GM12892 (cell line): Measurements from ENCODE around the gene TSHZ3.

Experiments
- DNase-seq: peaks from one replicate; pipeline ENCODE4 v3.0.0; 2011; ENCODE audit not compliant: insufficient read length
- FAIRE-seq: peaks from 2 replicates; lab custom pipeline; 2011; peaks lifted over from hg19 to GRCh38; lab: Jason Lieb, UNC
- POLR2A ChIP-seq: IDR thresholded peaks from 2 replicates; pipeline ENCODE4 v1.6.1; 2011; ENCODE audit warnings: low read depth, low read length, control low read depth
- POLR2AphosphoS5 ChIP-seq: IDR thresholded peaks from 2 replicates; pipeline ENCODE4 v1.6.1; 2011; ENCODE audit warnings: low read depth, low read length, control low read depth
- TAF1 ChIP-seq: IDR thresholded peaks from 2 replicates; pipeline ENCODE4 v1.6.1; 2011; ENCODE audit warnings: low read depth, mild to moderate bottlenecking, control low read depth, low read length, borderline replicate concordance

Gene TSHZ3

GRCh38 chr19:31289976-31290375, 59.3 kb downstream of the TSHZ3 start:
- no peak for TF ChIP-seq POLR2AphosphoS5
- TF ChIP-seq POLR2A: no peak
- TF ChIP-seq TAF1: no peak
- DNase-seq: no peak
- FAIRE-seq: no peak

- FAIRE-seq: no peak
- DNase-seq: no peak
- no peak for TF ChIP-seq POLR2A
- TF ChIP-seq POLR2AphosphoS5: no peak
- no peak for TF ChIP-seq TAF1
Observed at GRCh38 chr19:31289381-31289880, 59.8 kb downstream of the TSHZ3 start.

- FAIRE-seq (no peak), DNase-seq (no peak)
- TF ChIP-seq POLR2AphosphoS5 (no peak), TAF1 (no peak), POLR2A (no peak)
Observed at GRCh38 chr19:31286491-31286890, 62.7 kb downstream of the TSHZ3 start.

GRCh38 chr19:31285744-31286143, 63.5 kb downstream of the TSHZ3 start:
- DNase-seq: no peak
- no peak for TF ChIP-seq POLR2A
- no peak for TF ChIP-seq POLR2AphosphoS5
- no peak for TF ChIP-seq TAF1
- FAIRE-seq: no peak

- no peak for TF ChIP-seq POLR2AphosphoS5
- TF ChIP-seq TAF1: no peak
- TF ChIP-seq POLR2A: no peak
- DNase-seq: no peak
- FAIRE-seq: no peak
Observed at GRCh38 chr19:31284621-31285020, 64.6 kb downstream of the TSHZ3 start.

- TF ChIP-seq POLR2A (no peak), POLR2AphosphoS5 (no peak), TAF1 (no peak)
- FAIRE-seq (no peak), DNase-seq (no peak)
Observed at GRCh38 chr19:31283701-31284100, 65.5 kb downstream of the TSHZ3 start.

DNA sequence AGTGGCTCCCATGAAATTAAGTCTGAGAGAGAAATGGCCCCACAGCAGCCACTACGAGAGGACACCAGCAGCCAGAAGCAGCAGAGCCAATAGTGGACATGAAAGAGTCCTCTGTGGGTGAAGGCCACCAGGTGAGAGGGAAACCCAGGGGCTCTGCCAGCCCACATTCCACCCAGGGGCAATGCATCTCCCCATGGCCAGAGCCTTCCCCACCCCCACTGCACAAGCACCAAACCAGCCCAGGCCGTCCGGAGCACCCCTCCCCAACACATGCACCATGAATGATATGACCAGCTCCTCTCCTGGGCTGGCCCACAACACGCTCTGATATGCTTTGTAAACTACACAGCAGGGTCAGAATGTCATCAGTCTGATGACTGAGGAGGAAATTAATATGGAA, 66.9 kb downstream of the TSHZ3 start:
- no peak for TF ChIP-seq POLR2A
- TF ChIP-seq POLR2AphosphoS5: no peak
- no peak for TF ChIP-seq TAF1
- no peak for DNase-seq
- FAIRE-seq: no peak

- TF ChIP-seq POLR2AphosphoS5: no peak
- no peak for TF ChIP-seq POLR2A
- TF ChIP-seq TAF1: no peak
- no peak for FAIRE-seq
- no peak for DNase-seq
Observed at GRCh38 chr19:31280287-31281006, 68.8 kb downstream of the TSHZ3 start.

- TF ChIP-seq TAF1 (no peak), POLR2A (no peak), POLR2AphosphoS5 (no peak)
- FAIRE-seq: no peak
- DNase-seq: no peak
Observed at GRCh38 chr19:31279436-31279765, 69.8 kb downstream of the TSHZ3 start.

DNA sequence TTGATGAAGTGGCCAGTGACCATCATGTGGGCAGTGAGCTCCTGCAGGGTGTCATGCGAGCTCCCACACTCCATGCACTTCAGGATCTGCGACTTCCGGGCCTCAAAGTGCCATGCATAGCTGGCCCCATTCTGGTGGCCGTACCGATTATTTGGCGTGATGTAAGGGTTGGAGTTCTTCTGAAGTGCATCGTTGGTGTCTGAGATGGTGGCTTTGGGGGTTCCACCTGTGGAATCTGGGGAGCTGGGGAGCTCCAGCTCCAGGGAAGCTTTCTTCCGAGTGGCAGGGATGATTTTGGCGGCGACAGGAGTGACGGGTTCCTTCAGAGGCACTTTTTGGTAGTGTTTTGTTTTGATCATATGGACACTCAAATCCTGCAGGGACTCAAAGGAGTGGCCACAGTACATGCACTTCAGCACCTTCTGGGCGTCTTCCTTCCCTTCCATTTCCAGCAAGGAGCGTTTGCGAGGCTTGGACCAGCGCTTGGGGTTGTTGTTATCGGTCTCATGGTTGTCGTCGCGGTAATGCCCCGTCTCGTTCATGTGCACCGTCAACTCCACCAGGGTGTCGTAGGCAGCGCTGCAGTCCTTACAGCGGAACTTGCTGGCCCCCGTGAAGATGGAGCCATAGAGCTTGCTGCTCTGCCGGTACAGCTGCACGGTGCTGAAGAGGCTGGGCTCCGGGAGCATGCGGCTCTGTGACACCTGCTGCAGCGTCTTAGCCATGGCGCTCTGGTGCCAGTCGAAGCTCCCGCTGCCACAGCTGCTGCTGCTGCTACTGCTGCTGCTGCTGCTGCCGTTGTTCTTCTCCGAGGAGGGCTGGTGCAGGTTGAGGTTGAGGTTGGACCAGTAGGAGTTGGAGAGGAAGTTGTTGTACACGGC, 70.4 kb downstream of the TSHZ3 start:
- DNase-seq (no peak), FAIRE-seq (no peak)
- TF ChIP-seq TAF1: no peak
- TF ChIP-seq POLR2AphosphoS5: no peak
- no peak for TF ChIP-seq POLR2A

- TF ChIP-seq POLR2A (no peak), POLR2AphosphoS5 (no peak), TAF1 (no peak)
- FAIRE-seq (no peak), DNase-seq (no peak)
Observed at GRCh38 chr19:31277516-31277915, 71.7 kb downstream of the TSHZ3 start.

DNA sequence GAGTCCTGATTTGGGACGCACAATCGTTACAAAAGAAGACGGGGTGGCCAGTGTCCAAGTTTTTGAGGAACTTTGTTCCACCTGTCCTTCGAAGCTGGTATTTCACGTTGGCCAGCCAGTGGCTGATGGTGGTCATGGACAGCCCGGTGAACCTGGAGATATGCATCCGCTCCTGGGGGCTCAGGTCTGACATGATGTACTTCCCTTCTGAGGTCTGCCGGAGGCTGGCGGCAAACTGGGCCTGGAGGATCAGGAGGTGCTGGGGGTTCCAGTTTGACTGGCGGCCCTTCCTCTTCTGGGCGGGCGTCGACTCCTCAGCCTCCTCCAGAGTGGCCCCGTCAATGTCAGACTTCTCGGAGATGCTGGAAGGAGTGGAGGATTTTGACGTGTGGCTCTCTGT, 72.4 kb downstream of the TSHZ3 start:
- FAIRE-seq (no peak), DNase-seq (no peak)
- no peak for TF ChIP-seq POLR2A
- no peak for TF ChIP-seq POLR2AphosphoS5
- no peak for TF ChIP-seq TAF1

DNA sequence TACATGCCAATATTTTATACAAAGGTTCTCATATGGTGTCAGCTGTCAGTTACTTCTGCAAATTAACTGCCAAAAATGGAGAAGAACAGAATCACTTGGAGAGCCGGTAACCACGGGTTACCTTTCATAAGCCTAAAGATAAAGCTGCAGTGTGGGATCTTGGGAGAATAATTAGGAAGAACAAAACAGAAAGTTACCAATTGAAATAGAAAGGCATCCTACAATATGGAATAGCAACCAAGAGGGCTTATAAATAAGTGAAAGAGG, 74.2 kb downstream of the TSHZ3 start:
- FAIRE-seq (no peak), DNase-seq (no peak)
- no peak for TF ChIP-seq POLR2A
- TF ChIP-seq POLR2AphosphoS5: no peak
- TF ChIP-seq TAF1: no peak
